ENCODE measurements around the gene UCKL1.

DNA sequence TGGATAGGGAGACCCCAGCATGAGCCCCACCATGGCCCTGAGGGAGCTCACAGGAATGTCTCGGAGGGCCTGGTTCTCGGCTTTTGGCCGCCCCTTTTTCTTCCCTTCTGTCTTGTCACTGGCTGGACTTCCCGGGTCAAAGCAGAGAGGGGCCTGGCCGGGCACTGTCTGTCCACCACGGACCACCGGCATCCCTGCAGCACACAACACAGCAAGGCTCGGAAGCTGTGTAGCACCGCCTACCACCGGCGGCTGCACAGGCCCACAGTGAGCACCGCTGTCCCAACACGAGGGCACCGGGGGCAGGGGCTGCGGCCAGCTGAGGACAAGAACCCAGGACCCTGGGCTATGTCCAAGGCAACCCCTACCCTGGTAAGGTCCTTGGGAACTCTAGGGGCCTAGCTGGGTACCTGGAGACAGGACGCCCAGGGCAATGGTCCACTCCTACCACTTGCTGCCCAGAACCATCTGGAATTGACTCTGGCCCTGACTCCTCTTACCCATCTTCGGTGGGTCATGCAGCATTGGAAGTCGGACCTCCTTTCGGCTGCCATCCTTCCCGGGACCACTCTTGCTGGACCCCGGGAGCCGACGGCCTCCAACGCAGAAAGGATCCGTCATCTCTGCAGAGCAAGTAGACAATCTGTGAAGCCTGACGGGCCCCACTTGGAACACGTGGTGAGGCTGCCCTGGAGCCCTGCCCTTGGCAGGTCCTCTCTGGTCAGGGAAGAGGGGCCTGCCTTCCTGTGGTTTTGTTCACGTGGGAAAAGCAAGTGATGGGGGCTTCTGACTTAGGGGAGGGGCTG, 11.3 kb upstream of the UCKL1 start:
- TF ChIP-seq POLR2A (IDR thresholded peaks at IDR 0.05) (no peak), CTCF (IDR thresholded peaks at IDR 0.05) (no peak)
